OCI-LY1 (cell line): ENCODE measurements around the gene ZNF503.

Source experiments
- CTCF ChIP-seq: fragments of 200-600 bp; sonication (generic), shearing (Covaris generic); IDR thresholded peaks from 2 replicates; pipeline ENCODE4 v1.5.1; 2017; ENCODE audit warnings: mild to moderate bottlenecking, antibody characterized with exemption, low read length, moderate library complexity, mixed read lengths
- EZH2 ChIP-seq: fragments of 200-600 bp; sonication (generic), shearing (Covaris generic); IDR thresholded peaks from 2 replicates; pipeline ENCODE4 v1.8.0; 2017; ENCODE audit warnings: borderline replicate concordance, mixed run types, mild to moderate bottlenecking, antibody characterized with exemption, low read length, moderate library complexity, mixed read lengths

DNA sequence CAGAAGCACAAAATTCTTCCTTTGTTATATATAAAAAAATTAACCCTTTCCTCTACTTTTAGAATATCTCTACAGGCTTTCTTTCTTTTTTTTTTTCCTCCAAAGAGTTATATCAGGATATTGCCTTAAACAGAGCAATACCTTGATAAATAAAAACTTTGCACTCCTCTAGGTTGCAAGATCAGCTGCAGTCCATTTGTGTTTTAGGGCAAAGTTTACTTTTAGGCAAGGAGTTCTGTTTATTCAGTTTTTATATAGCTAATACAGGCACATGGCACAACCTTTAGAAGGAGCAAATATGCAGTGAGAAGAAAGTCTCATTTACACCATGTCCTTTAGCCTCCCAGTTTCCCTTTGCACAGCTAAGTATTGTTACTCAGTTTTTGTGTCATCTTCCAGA, 40.1 kb upstream of the ZNF503 start:
- TF ChIP-seq CTCF, result no peak
- no peak for TF ChIP-seq EZH2
